IMR-90 (cell line): ENCODE results near the gene FGF3. TPM values are rescaled to one million over a fixed set of nuclear protein-coding genes. Genes with fewer than 3 reads are reported as not detected.

Experiments used
- ATAC-seq: fragments of 200-7000 bp; cut with Tn5 transposase; 2 replicates; pipeline ENCODE4 v1.9.1; 2020; ENCODE audit warnings: low read depth, mild to moderate bottlenecking, moderate library complexity
- BruUV-seq: library from RNA; stranded (reverse); fragments of 400-500 nt; replicated peaks from 2 replicates; lab custom pipeline; 2021; lab: Mats Ljungman, UMichigan
- CTCF ChIA-PET: fragments of 300-600 bp; formaldehyde crosslinking; extraction: SDS; loops from one replicate; lab custom pipeline; 2021; ENCODE audit warnings: antibody characterized with exemption; lab: Yijun Ruan, JAX
- POLR2A ChIA-PET: fragments of 300-600 bp; sonication (Branson Sonifier 250); formaldehyde crosslinking; loops from one replicate; lab custom pipeline; 2022; ENCODE audit warnings: antibody characterized with exemption; ENCODE audit not compliant: unreplicated experiment; lab: Charles Lee
- DNase-seq: peaks from one replicate; pipeline ENCODE4 v3.0.0; 2013
- H2AFZ ChIP-seq: replicated peaks from 2 replicates; pipeline ENCODE3; 2013; ENCODE audit warnings: low read length, mild to moderate bottlenecking; ENCODE audit not compliant: poor library complexity
- H2AK5ac ChIP-seq: 2 replicates; pipeline ENCODE4 v1.6.1; 2013; ENCODE audit warnings: low read depth, low read length, inconsistent platforms
- H2AK9ac ChIP-seq: replicated peaks from 2 replicates; pipeline ENCODE3; 2013; ENCODE audit warnings: mild to moderate bottlenecking, low read depth, low read length, moderate library complexity; ENCODE audit not compliant: poor library complexity
- H2BK120ac ChIP-seq: 2 replicates; pipeline ENCODE4 v1.6.1; 2013; ENCODE audit warnings: low read depth, low read length, inconsistent platforms
- H2BK15ac ChIP-seq: 3 replicates; pipeline ENCODE4 v1.6.1; 2013; ENCODE audit warnings: low read depth, low read length, inconsistent platforms
- H2BK20ac ChIP-seq: 2 replicates; pipeline ENCODE4 v1.6.1; 2013; ENCODE audit warnings: low read depth, mild to moderate bottlenecking, inconsistent platforms, low read length, moderate library complexity
- H2BK5ac ChIP-seq: 2 replicates; pipeline ENCODE4 v1.6.1; 2013; ENCODE audit warnings: mild to moderate bottlenecking, low read depth, low read length, inconsistent platforms; ENCODE audit not compliant: poor library complexity, severe bottlenecking
- H3K14ac ChIP-seq: replicated peaks from 2 replicates; pipeline ENCODE4 v1.6.1; 2013; ENCODE audit warnings: low read depth, low read length, inconsistent platforms
- H3K18ac ChIP-seq: 2 replicates; pipeline ENCODE4 v1.6.1; 2013; ENCODE audit warnings: low read depth, low read length, control low read depth
- H3K23ac ChIP-seq: 2 replicates; pipeline ENCODE4 v1.6.1; 2013; ENCODE audit warnings: low read depth, low read length, inconsistent platforms
- H3K27ac ChIP-seq: 2 replicates; pipeline ENCODE4 v1.5.1; 2013; ENCODE audit warnings: mild to moderate bottlenecking, control low read depth, low read length; ENCODE audit not compliant: insufficient read depth
- H3K27me3 ChIP-seq: 2 replicates; pipeline ENCODE4 v1.6.1; 2013; ENCODE audit warnings: low read length; ENCODE audit not compliant: control insufficient read depth, insufficient read depth
- H3K36me3 ChIP-seq: 2 replicates; pipeline ENCODE4 v1.6.1; 2013; ENCODE audit warnings: low read length, mixed read lengths; ENCODE audit not compliant: control insufficient read depth, insufficient read depth
- H3K4ac ChIP-seq: 2 replicates; pipeline ENCODE4 v1.6.1; 2013; ENCODE audit warnings: low read depth, low read length, inconsistent platforms
- H3K4me1 ChIP-seq: 2 replicates; pipeline ENCODE4 v1.6.1; 2013; ENCODE audit warnings: low read length, mixed read lengths; ENCODE audit not compliant: control insufficient read depth, insufficient read depth
- H3K4me2 ChIP-seq: 2 replicates; pipeline ENCODE4 v1.6.1; 2013; ENCODE audit warnings: low read depth, mild to moderate bottlenecking, control low read depth, low read length, moderate library complexity
- H3K4me3 ChIP-seq: 2 replicates; pipeline ENCODE4 v1.5.1; 2013; ENCODE audit warnings: low read depth, mild to moderate bottlenecking, control low read depth, low read length, moderate library complexity; ENCODE audit not compliant: insufficient read depth
- H3K56ac ChIP-seq: 2 replicates; pipeline ENCODE4 v1.6.1; 2013; ENCODE audit warnings: low read length, inconsistent platforms; ENCODE audit not compliant: insufficient read depth; ENCODE audit errors: extremely low read depth
- H3K79me1 ChIP-seq, 2 experiments: 2 replicates each; pipeline ENCODE4 v1.6.1; 2013; ENCODE audit warnings: low read length in 2 of 2, inconsistent platforms in 1 of 2, low read depth in 1 of 2
- H3K9ac ChIP-seq: 2 replicates; pipeline ENCODE4 v1.6.1; 2013; ENCODE audit warnings: low read depth, low read length, control low read depth
- H3K9me1 ChIP-seq: 2 replicates; pipeline ENCODE4 v1.6.1; 2013; ENCODE audit warnings: low read length, inconsistent platforms; ENCODE audit not compliant: insufficient read depth
- H3K9me3 ChIP-seq: 2 replicates; pipeline ENCODE4 v1.6.1; 2013; ENCODE audit warnings: low read length; ENCODE audit not compliant: control insufficient read depth, insufficient read depth
- H4K20me1 ChIP-seq: 2 replicates; pipeline ENCODE4 v1.6.1; 2013; ENCODE audit warnings: low read length, inconsistent platforms; ENCODE audit not compliant: insufficient read depth
- H4K5ac ChIP-seq: 2 replicates; pipeline ENCODE4 v1.6.1; 2013; ENCODE audit warnings: mild to moderate bottlenecking, low read depth, low read length, control low read depth
- H4K8ac ChIP-seq, 2 experiments: 2 replicates each; pipeline ENCODE4 v1.6.1; 2013; ENCODE audit warnings: low read depth in 2 of 2, low read length in 2 of 2, control low read depth in 1 of 2, inconsistent platforms in 1 of 2
- H4K91ac ChIP-seq: 2 replicates; pipeline ENCODE4 v1.6.1; 2013; ENCODE audit warnings: low read depth, low read length, inconsistent platforms; ENCODE audit not compliant: insufficient read depth
- BHLHE40 ChIP-seq: fragments of 150-350 bp; IDR thresholded peaks from 2 replicates; pipeline ENCODE4 v1.6.1; 2016; ENCODE audit warnings: mild to moderate bottlenecking, low read depth, low read length
- FOS ChIP-seq: fragments of 150-350 bp; IDR thresholded peaks from 2 replicates; pipeline ENCODE4 v1.6.1; 2016; ENCODE audit warnings: low read depth, low read length
- POLR2A ChIP-seq: IDR thresholded peaks from 2 replicates; pipeline ENCODE4 v1.6.1; 2012; ENCODE audit warnings: mild to moderate bottlenecking, low read depth, low read length
- WGBS, 2 experiments: methylation state at CpG; one replicate each; pipeline versions ENCODE4 v1.1.5 to v1.1.7; 2013; ENCODE audit warnings: missing lambda C conversion rate in 2 of 2; ENCODE audit not compliant: insufficient read length in 1 of 2; ENCODE audit errors: extremely low coverage in 2 of 2; 5-methylcytosine and 5-hydroxymethylcytosine counted together
- dilution Hi-C: fragments of 300-500 bp; cut with HindIII; formaldehyde crosslinking; loops from one replicate; pipeline ENCODE4 v1.14.3; 2018; ENCODE audit warnings: low sequenced_read_pairs; ENCODE audit not compliant: unreplicated experiment
- in situ Hi-C: fragments of 300-500 bp; cut with MboI; formaldehyde crosslinking; loops from 3 replicates; pipeline ENCODE4 v1.14.3; 2019; ENCODE audit warnings: low sequenced_read_pairs, inconsistent platforms, mixed read lengths
- intact Hi-C: fragments of 100-400 bp; cut with micrococcal nuclease; formaldehyde crosslinking; loops from 2 replicates; pipeline ENCODE4 v1.10.0; 2022
- polyA plus RNA-seq, 3 experiments: library from polyadenylated mRNA; depleted of rRNA; stranded (reverse); fragments of >200 nt; gene quantifications; 2 replicates each; pipeline ENCODE4 v1.2.3, GENCODE V29; 2012; ENCODE audit warnings: low replicate concordance in 1 of 3
- total RNA-seq: library from RNA; depleted of rRNA; stranded (reverse); fragments of >200 nt; gene quantifications from 2 replicates; pipeline ENCODE4 v1.2.3, GENCODE V29; 2012

FGF3 gene
- total and polyA plus RNA-seq, 2 of the 4 experiments (the other 2 are of a cell fraction): not detected

DNA sequence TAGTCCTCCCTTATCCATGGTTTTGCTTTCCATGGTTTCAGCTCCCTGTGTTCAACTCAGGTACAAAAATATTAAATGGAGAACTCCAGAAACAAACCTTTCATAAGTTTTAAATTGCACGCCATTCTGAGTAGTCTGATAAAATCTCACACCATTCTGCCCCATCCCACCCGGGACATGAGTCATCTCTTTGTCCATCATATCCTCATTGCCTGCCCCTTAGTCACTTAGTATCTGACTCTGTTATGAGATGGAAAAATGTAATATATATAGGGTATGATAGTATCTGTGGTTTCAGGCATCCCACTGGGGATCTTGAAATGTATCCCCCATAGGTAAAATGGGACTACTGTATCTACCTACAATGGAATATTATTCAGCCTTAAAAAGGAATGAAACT lies 35.5 kb upstream of the FGF3 start:
- Histone ChIP-seq H2BK5ac (no peak overlapping the region), H3K56ac (no peak overlapping the region), H3K4me2 (no peak overlapping the region), H3K23ac (no peak overlapping the region), H3K27ac (no peak overlapping the region), H3K9me1 (no peaks in the 10 kb centered on the region), H3K4me1 (no peaks in the 10 kb centered on the region), H3K79me1 (no peaks in the 10 kb centered on the region), H2BK20ac (no peak overlapping the region), H4K5ac (no peak overlapping the region), H3K9ac (no peak overlapping the region), H3K36me3 (no peaks in the 10 kb centered on the region), H2BK120ac (no peak overlapping the region), H4K8ac (no peak overlapping the region), H3K27me3 (peaks cover 28% of the 10 kb centered on the region), H2BK15ac (no peak overlapping the region), H3K18ac (no peak overlapping the region), H3K4ac (no peak overlapping the region), H3K4me3 (no peak overlapping the region), H2AK9ac (no peak overlapping the region), H4K91ac (no peak overlapping the region), H3K14ac (no peak overlapping the region), H2AFZ (no peak overlapping the region), H2AK5ac (no peak overlapping the region), H3K9me3 (peaks cover 15% of the 10 kb centered on the region), H4K20me1 (no peaks in the 10 kb centered on the region)
- ATAC-seq: no peak
- ChIA-PET POLR2A (no interaction called here), CTCF (interaction anchor here (0.6 kb wide), 1 partner anchor 71 kb away, joined by 6 read pairs; no protein-coding TSS in a partner anchor)
- no TSS peak for BruUV-seq
- intact Hi-C loops: no loop called here
- peak; percentile 50 for DNase-seq
- TF ChIP-seq FOS (peak; percentile 46; the same call in 1 of the 2 replicates), POLR2A (no peak), BHLHE40 (no peak)
- in situ Hi-C loops: no loop called here
- dilution Hi-C loops: no loop called here
- WGBS, 2 experiments: no CpG with 5 or more reads among the region's 2 CpGs
